DOHH2 (cell line): ENCODE measurements around the gene CREB3L2.

ENCODE experiments used
- H3F3A ChIP-seq: fragments of 200-600 bp; sonication (generic), shearing (Covaris generic); 2 replicates; pipeline ENCODE4 v1.6.0; 2016; ENCODE audit warnings: antibody characterized with exemption, mild to moderate bottlenecking; ENCODE audit not compliant: control insufficient read depth, insufficient read depth
- H3K27ac ChIP-seq: fragments of 200-600 bp; sonication (generic); 2 replicates; pipeline ENCODE4 v1.5.1; 2014; ENCODE audit warnings: low read depth, mild to moderate bottlenecking, low read length, moderate library complexity
- H3K27me3 ChIP-seq: fragments of 200-600 bp; sonication (generic); 2 replicates; pipeline ENCODE4 v1.6.1; 2014; ENCODE audit warnings: mild to moderate bottlenecking, low read length, mixed read lengths; ENCODE audit not compliant: control insufficient read depth
- H3K36me3 ChIP-seq: fragments of 200-600 bp; sonication (generic); 2 replicates; pipeline ENCODE4 v1.6.1; 2014; ENCODE audit warnings: mild to moderate bottlenecking, low read length, moderate library complexity, mixed read lengths; ENCODE audit not compliant: control insufficient read depth
- H3K4me1 ChIP-seq: fragments of 200-600 bp; sonication (generic); 2 replicates; pipeline ENCODE4 v1.6.1; 2014; ENCODE audit warnings: mild to moderate bottlenecking, low read length, mixed read lengths; ENCODE audit not compliant: control insufficient read depth
- H3K4me2 ChIP-seq: fragments of 200-600 bp; sonication (generic); 2 replicates; pipeline ENCODE4 v1.6.0; 2014; ENCODE audit warnings: mild to moderate bottlenecking, low read length, moderate library complexity
- H3K4me3 ChIP-seq: fragments of 200-600 bp; sonication (generic); 2 replicates; pipeline ENCODE4 v1.5.1; 2014; ENCODE audit warnings: mild to moderate bottlenecking, low read length, mixed read lengths
- H3K79me2 ChIP-seq: fragments of 200-600 bp; sonication (generic); 2 replicates; pipeline ENCODE4 v1.6.1; 2014; ENCODE audit warnings: mild to moderate bottlenecking, low read length, mixed read lengths; ENCODE audit not compliant: control insufficient read depth
- H3K9me2 ChIP-seq: fragments of 200-600 bp; sonication (generic); replicated peaks from 2 replicates; pipeline ENCODE4 v1.6.1; 2014; ENCODE audit warnings: mild to moderate bottlenecking, low read length, mixed read lengths; ENCODE audit not compliant: control insufficient read depth
- H3K9me3 ChIP-seq: fragments of 200-600 bp; sonication (generic); 2 replicates; pipeline ENCODE4 v1.6.1; 2014; ENCODE audit warnings: antibody characterized with exemption, low read length, mixed read lengths; ENCODE audit not compliant: control insufficient read depth, insufficient read depth
- H4K20me1 ChIP-seq: fragments of 200-600 bp; sonication (generic); 2 replicates; pipeline ENCODE4 v1.6.0; 2014; ENCODE audit warnings: low read depth, mild to moderate bottlenecking, antibody characterized with exemption, low read length, moderate library complexity; ENCODE audit not compliant: control insufficient read depth, insufficient read depth
- EZH2phosphoT487 ChIP-seq: fragments of 200-600 bp; sonication (generic); IDR thresholded peaks from 2 replicates; pipeline ENCODE4 v1.6.1; 2017; ENCODE audit warnings: borderline replicate concordance, mild to moderate bottlenecking, antibody characterized with exemption, low read length, moderate library complexity, mixed read lengths
- TF ChIP-seq, protein P1 (sequence below): fragments of 200-600 bp; sonication (generic); IDR thresholded peaks from one replicate; pipeline ENCODE4 v1.5.1; 2014; ENCODE audit warnings: antibody characterized with exemption, mild to moderate bottlenecking, low read depth, low read length; ENCODE audit not compliant: poor library complexity, severe bottlenecking

Gene CREB3L2

DNA sequence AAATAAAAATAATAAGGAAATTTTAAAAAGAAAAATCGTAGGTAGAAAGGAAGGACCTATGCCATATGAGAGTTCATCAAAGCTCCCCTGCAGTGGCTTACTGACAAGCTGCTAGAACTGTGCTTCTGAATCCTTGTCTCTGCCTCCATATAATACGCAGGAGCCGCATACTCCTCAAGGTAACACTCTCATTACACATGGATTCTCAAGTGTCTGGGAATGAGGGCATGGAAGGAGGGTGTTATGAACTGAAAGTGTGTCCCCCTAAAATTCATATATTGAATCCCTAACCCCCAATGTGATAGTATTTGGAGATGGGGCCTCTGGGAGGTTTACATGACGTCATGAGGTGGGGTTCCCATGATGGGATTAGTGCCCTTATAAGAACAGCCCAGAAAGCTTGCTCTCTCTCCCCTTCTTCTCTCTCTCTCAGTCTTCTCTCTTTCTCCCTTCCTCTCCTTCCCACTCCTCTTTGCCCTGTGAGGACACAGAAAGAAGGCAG, 35.2 kb downstream of the CREB3L2 start:
- Histone ChIP-seq H3K27me3 (no peaks in the 10 kb centered on the region), H3K36me3 (no peaks in the 10 kb centered on the region), H3K79me2 (no peaks in the 10 kb centered on the region), H3K9me2 (no peaks in the 10 kb centered on the region), H3F3A (no peaks in the 10 kb centered on the region), H3K4me3 (no peak overlapping the region), H3K9me3 (peaks cover 5% of the 10 kb centered on the region; the same call in 1 of the 2 replicates), H4K20me1 (no peaks in the 10 kb centered on the region), H3K4me2 (no peak overlapping the region), H3K4me1 (no peaks in the 10 kb centered on the region), H3K27ac (no peak overlapping the region)
- TF ChIP-seq, protein P1, sequence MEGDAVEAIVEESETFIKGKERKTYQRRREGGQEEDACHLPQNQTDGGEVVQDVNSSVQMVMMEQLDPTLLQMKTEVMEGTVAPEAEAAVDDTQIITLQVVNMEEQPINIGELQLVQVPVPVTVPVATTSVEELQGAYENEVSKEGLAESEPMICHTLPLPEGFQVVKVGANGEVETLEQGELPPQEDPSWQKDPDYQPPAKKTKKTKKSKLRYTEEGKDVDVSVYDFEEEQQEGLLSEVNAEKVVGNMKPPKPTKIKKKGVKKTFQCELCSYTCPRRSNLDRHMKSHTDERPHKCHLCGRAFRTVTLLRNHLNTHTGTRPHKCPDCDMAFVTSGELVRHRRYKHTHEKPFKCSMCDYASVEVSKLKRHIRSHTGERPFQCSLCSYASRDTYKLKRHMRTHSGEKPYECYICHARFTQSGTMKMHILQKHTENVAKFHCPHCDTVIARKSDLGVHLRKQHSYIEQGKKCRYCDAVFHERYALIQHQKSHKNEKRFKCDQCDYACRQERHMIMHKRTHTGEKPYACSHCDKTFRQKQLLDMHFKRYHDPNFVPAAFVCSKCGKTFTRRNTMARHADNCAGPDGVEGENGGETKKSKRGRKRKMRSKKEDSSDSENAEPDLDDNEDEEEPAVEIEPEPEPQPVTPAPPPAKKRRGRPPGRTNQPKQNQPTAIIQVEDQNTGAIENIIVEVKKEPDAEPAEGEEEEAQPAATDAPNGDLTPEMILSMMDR, result no peak
- TF ChIP-seq EZH2phosphoT487, result no peak

DNA sequence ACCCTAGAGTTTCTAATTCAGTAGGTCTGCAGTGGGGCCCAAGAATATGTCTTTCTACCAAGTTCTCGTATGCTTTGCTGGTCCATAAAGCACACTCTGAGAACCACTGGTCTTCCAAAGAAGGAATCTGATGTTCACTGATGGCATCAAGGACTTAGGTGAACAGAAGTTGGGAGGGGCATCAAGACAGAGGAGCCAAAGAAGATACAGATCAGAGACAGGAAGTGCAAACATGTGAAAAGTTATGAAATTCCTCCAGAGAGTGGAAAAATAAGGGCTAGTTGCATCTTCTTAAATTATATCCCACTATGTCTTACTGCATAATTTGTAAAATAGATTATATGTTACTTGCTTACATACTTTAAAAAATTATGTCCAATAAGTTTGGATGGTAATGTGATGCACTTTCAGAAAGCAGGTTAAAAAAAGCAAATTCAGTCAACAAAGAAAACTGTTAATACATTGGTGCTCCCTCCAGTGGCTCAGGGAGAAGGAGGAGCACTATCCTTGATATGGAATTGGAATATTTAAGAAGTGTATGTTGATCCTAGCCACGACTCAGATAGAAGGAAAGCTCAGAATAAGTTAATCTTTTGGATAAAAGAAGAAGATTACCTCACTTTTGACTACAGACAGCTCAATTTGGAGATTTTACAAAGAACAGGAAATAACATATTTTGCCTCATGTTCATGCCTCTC, 35.8 kb downstream of the CREB3L2 start:
- Histone ChIP-seq H3K27me3 (no peaks in the 10 kb centered on the region), H4K20me1 (no peaks in the 10 kb centered on the region), H3K79me2 (no peaks in the 10 kb centered on the region), H3K9me2 (no peaks in the 10 kb centered on the region), H3F3A (no peaks in the 10 kb centered on the region), H3K27ac (no peak overlapping the region), H3K9me3 (peaks cover 5% of the 10 kb centered on the region; the same call in 1 of the 2 replicates), H3K36me3 (no peaks in the 10 kb centered on the region), H3K4me2 (no peak overlapping the region), H3K4me3 (no peak overlapping the region), H3K4me1 (no peaks in the 10 kb centered on the region)
- TF ChIP-seq EZH2phosphoT487, result no peak

DNA sequence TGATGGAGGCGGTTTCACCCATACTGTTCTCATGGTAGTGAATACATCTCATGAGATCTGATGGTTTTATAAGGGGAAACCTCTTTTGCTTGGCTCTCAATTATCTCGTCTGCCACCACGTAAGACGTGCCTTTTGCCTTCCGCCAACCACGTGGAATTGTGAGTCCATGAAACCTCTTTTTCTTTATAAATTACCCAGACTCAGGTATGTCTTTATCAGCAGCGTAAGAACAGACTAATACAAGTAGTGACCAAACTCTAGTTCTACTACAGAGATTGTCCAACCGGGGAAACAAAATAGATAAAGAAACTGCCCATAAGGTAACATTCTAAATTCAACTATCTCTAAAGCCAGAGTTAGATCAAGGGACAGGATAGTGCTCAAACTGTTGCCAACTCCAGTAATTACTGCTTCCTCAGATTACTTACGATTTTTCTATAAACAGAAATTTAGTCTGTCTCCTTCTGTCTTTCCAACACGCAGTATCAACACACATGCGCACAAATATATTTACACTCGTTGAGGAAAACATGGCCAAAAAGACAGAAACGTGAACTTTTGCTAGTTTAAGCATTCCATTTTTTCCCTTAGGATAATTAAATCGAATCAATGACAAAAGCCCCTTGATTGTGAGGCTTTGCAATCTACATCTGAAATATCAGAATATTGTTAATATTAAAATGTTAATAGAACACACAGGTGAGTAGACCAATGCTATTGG, 36.9 kb downstream of the CREB3L2 start:
- no peak overlapping the region for H3K27ac ChIP-seq
- no peaks in the 10 kb centered on the region for H3K4me1 ChIP-seq
- no peaks in the 10 kb centered on the region for H4K20me1 ChIP-seq
- H3K27me3 ChIP-seq, result no peaks in the 10 kb centered on the region
- H3K9me3 ChIP-seq, result peaks cover 5% of the 10 kb centered on the region; the same call in 1 of the 2 replicates
- no peaks in the 10 kb centered on the region for H3K9me2 ChIP-seq
- H3K36me3 ChIP-seq, result no peaks in the 10 kb centered on the region
- H3F3A ChIP-seq, result no peaks in the 10 kb centered on the region
- no peaks in the 10 kb centered on the region for H3K79me2 ChIP-seq
- no peak overlapping the region for H3K4me2 ChIP-seq
- H3K4me3 ChIP-seq, result no peak overlapping the region
- no peak for TF ChIP-seq EZH2phosphoT487
- TF ChIP-seq, protein P1, result no peak
